Esophagus squamous epithelium (tissue), 5 donors: ENCODE data around the gene TDRD9. TPM values are rescaled to one million over a fixed set of nuclear protein-coding genes. Genes with fewer than 3 reads are reported as not detected.

Experiments
- DNase-seq: peaks from one replicate; lab custom pipeline; 2025; lab: John Stamatoyannopoulos, UW
- H3K27ac ChIP-seq, 4 donors: fragments of 200-600 bp; sonication (generic); one replicate each; pipeline ENCODE4 v1.5.1; 2016 to 2019; ENCODE audit warnings: mild to moderate bottlenecking in 1 of 4
- H3K27me3 ChIP-seq, 4 donors: fragments of 200-600 bp; sonication (generic); 1 replicate in 3 of 4; 2 replicates in 1 of 4; pipeline versions ENCODE4 v1.5.1 to v1.6.0; 2017 to 2021; ENCODE audit warnings: antibody characterized with exemption in 1 of 4
- H3K36me3 ChIP-seq, 3 donors: fragments of 200-600 bp; sonication (generic); one replicate each; pipeline ENCODE4 v1.5.1; 2016 to 2019
- H3K4me1 ChIP-seq, 3 donors: fragments of 200-600 bp; sonication (generic); one replicate each; pipeline ENCODE4 v1.5.1; 2017 to 2019
- H3K4me3 ChIP-seq, 4 donors: fragments of 200-600 bp; sonication (generic); 1 replicate in 3 of 4; 2 replicates in 1 of 4; pipeline ENCODE4 v1.5.1; 2016 to 2019; ENCODE audit warnings: mild to moderate bottlenecking in 2 of 4, moderate library complexity in 1 of 4
- H3K9me3 ChIP-seq, 3 donors: fragments of 200-600 bp; sonication (generic); one replicate each; pipeline ENCODE4 v1.5.1; 2016 to 2019
- CTCF ChIP-seq, 6 experiments: fragments of 450-650 bp in 4 of 6; fragments of 200-600 bp in 2 of 6; sonication (generic) in 2 of 6; IDR thresholded peaks; one replicate each; pipeline ENCODE4 v1.5.1; 2016 to 2019; ENCODE audit warnings: antibody characterized with exemption in 6 of 6, mild to moderate bottlenecking in 4 of 6, moderate library complexity in 4 of 6
- POLR2A ChIP-seq, 4 donors: fragments of 450-650 bp; IDR thresholded peaks; one replicate each; pipeline ENCODE4 v1.6.1; 2017; ENCODE audit warnings: antibody characterized with exemption in 4 of 4, mild to moderate bottlenecking in 4 of 4, moderate library complexity in 3 of 4
- WGBS, 2 donors: methylation state at CpG; one replicate each; pipeline ENCODE4 v1.1.5; 2018; 5-methylcytosine and 5-hydroxymethylcytosine counted together
- intact Hi-C: fragments of 100-400 bp; cut with DNase I; formaldehyde crosslinking; loops from one replicate; pipeline ENCODE4 v1.15.0; 2022
- total RNA-seq, 4 donors: library from RNA; depleted of rRNA; stranded (reverse); fragments of >200 nt; gene quantifications; one replicate each; pipeline ENCODE4 v1.1.0, GENCODE V29; 2016
- donor health status: DM: yes; HTN: yes; CAD: no.

The TDRD9 gene
- total RNA-seq, 4 donors from 2014 or later: 0.09 to 6.0 (median 0.74) TPM

GRCh38 chr14:104075530-104076151 lies 147.4 kb downstream of the TDRD9 start:
- intact Hi-C loops: loop anchor here (5.0 to 10.0 kb wide), 2 partner anchors 57 to 489 kb away; no protein-coding TSS in a partner anchor
- TF ChIP-seq CTCF (IDR thresholded peaks at IDR 0.05) (peak in 2 of 6 experiments; percentile 20 to 23), POLR2A (IDR thresholded peaks at IDR 0.05) (no peak)
- peaks cover 0 to 35% (median 0%) of the 10 kb centered on the region in 4 donors for H3K27me3 ChIP-seq
- no peak for DNase-seq
- H3K4me1 ChIP-seq: peaks cover 0 to 8% (median 0%) of the 10 kb centered on the region in 3 donors
- no peaks in the 10 kb centered on the region for H3K36me3 ChIP-seq
- H3K27ac ChIP-seq: no peak overlapping the region
- WGBS, 2 donors: 24 to 33% methylated on average over 6 of the region's 6 CpGs
- H3K9me3 ChIP-seq: peaks cover 0 to 9% (median 8%) of the 10 kb centered on the region in 3 donors
- H3K4me3 ChIP-seq: no peak overlapping the region

GRCh38 chr14:104076743-104077142 lies 148.5 kb downstream of the TDRD9 start:
- WGBS, 2 donors: 42 to 71% methylated on average over 5 of the region's 5 CpGs
- intact Hi-C loops: loop anchor here (5.0 to 10.0 kb wide), 2 partner anchors 56 to 488 kb away; no protein-coding TSS in a partner anchor
- Histone ChIP-seq H3K27me3 (peaks cover 0 to 43% (median 0%) of the 10 kb centered on the region in 4 donors), H3K9me3 (peaks cover 0 to 9% (median 8%) of the 10 kb centered on the region in 3 donors), H3K4me1 (peaks cover 0 to 8% (median 0%) of the 10 kb centered on the region in 3 donors), H3K36me3 (no peaks in the 10 kb centered on the region), H3K27ac (no peak overlapping the region), H3K4me3 (no peak overlapping the region)
- no peak for DNase-seq
- TF ChIP-seq POLR2A (IDR thresholded peaks at IDR 0.05): no peak
- no peak for TF ChIP-seq CTCF (IDR thresholded peaks at IDR 0.05)

- TF ChIP-seq CTCF (IDR thresholded peaks at IDR 0.05): peak; percentile 97 to 100 (median 99)
- TF ChIP-seq POLR2A (IDR thresholded peaks at IDR 0.05): no peak
- no peaks in the 10 kb centered on the region for H3K36me3 ChIP-seq
- no peak for DNase-seq
- peaks cover 0 to 8% (median 0%) of the 10 kb centered on the region in 3 donors for H3K4me1 ChIP-seq
- intact Hi-C loops: loop anchor here (5.0 to 10.0 kb wide), 2 partner anchors 54 to 487 kb away; no protein-coding TSS in a partner anchor
- H3K9me3 ChIP-seq: peaks cover 0 to 9% (median 8%) of the 10 kb centered on the region in 3 donors
- no peak overlapping the region for H3K27ac ChIP-seq
- 0 to 2% methylated on average over 4 to 6 of the region's 7 CpGs for WGBS, 2 donors
- H3K27me3 ChIP-seq: peaks cover 0 to 55% (median 0%) of the 10 kb centered on the region in 4 donors
- no peak overlapping the region for H3K4me3 ChIP-seq
These were observed 149.8 kb downstream of the TDRD9 start for GRCh38 chr14:104078031-104078455.

- intact Hi-C loops: no loop called here
- no peaks in the 10 kb centered on the region for H3K36me3 ChIP-seq
- DNase-seq: no peak
- H3K9me3 ChIP-seq: no peaks in the 10 kb centered on the region
- H3K27me3 ChIP-seq: peaks cover 0 to 62% (median under 1%) of the 10 kb centered on the region in 4 donors
- H3K4me3 ChIP-seq: no peak overlapping the region
- TF ChIP-seq POLR2A (IDR thresholded peaks at IDR 0.05): no peak
- H3K27ac ChIP-seq: no peak overlapping the region
- 80 to 92% methylated on average over 7 to 9 of the region's 23 CpGs for whole genome bisulfite sequencing, 2 donors
- peaks cover 0 to 10% (median 0%) of the 10 kb centered on the region in 3 donors for H3K4me1 ChIP-seq
These were observed 152.4 kb downstream of the TDRD9 start for GRCh38 chr14:104080376-104081260.

- no peaks in the 10 kb centered on the region for H3K9me3 ChIP-seq
- no peak overlapping the region for H3K4me3 ChIP-seq
- no peak for DNase-seq
- 78 to 81% methylated on average over 5 to 7 of the region's 17 CpGs for WGBS, 2 donors
- TF ChIP-seq POLR2A (IDR thresholded peaks at IDR 0.05) (no peak), CTCF (IDR thresholded peaks at IDR 0.05) (no peak)
- H3K36me3 ChIP-seq: no peaks in the 10 kb centered on the region
- intact Hi-C loops: no loop called here
- H3K27ac ChIP-seq: no peak overlapping the region
- peaks cover 0 to 15% (median 0%) of the 10 kb centered on the region in 3 donors for H3K4me1 ChIP-seq
- peaks cover 0 to 63% (median 3%) of the 10 kb centered on the region in 4 donors for H3K27me3 ChIP-seq
These were observed 153.1 kb downstream of the TDRD9 start for GRCh38 chr14:104081261-104081835.
